Testis (tissue), 3 donors: ENCODE data around the gene OR4M1. TPM values are rescaled to one million over a fixed set of nuclear protein-coding genes. Genes with fewer than 3 reads are reported as not detected.
"Not testable (repeated sequence)": the region's sequence is repeated elsewhere in the genome, so short reads cannot be mapped to it uniquely, and the experiment has no call there.

ENCODE experiments used
- DNase-seq: peaks from one replicate; pipeline ENCODE4 v3.0.0-alpha.2; 2019
- H3K27ac ChIP-seq, 2 donors: fragments of 200-600 bp; sonication (generic); one replicate each; pipeline ENCODE4 v1.5.1; 2019
- H3K27me3 ChIP-seq: fragments of 200-600 bp; sonication (generic); one replicate; pipeline ENCODE4 v1.5.1; 2019
- H3K36me3 ChIP-seq: fragments of 200-600 bp; sonication (generic); one replicate; pipeline ENCODE4 v1.5.1; 2017; ENCODE audit warnings: low read depth; ENCODE audit errors: missing control alignments
- H3K4me1 ChIP-seq: fragments of 200-600 bp; sonication (generic); one replicate; pipeline ENCODE4 v1.5.1; 2019
- H3K4me3 ChIP-seq, 2 donors: fragments of 200-600 bp; sonication (generic); one replicate each; pipeline ENCODE4 v1.5.1; 2017 to 2019
- H3K9me3 ChIP-seq: fragments of 200-600 bp; sonication (generic); one replicate; pipeline ENCODE4 v1.5.1; 2017
- CTCF ChIP-seq, 3 experiments: fragments of 450-650 bp in 2 of 3; fragments of 200-600 bp in 1 of 3; sonication (generic) in 1 of 3; IDR thresholded peaks; one replicate each; pipeline ENCODE4 v1.5.1; 2016 to 2019; ENCODE audit warnings: antibody characterized with exemption in 3 of 3, mild to moderate bottlenecking in 2 of 3, moderate library complexity in 1 of 3
- POLR2A ChIP-seq: fragments of 450-650 bp; IDR thresholded peaks from one replicate; pipeline ENCODE4 v1.6.1; 2017; ENCODE audit warnings: antibody characterized with exemption, mild to moderate bottlenecking, moderate library complexity
- WGBS, 2 donors: methylation state at CpG; one replicate each; pipeline ENCODE4 v1.1.5; 2018; 5-methylcytosine and 5-hydroxymethylcytosine counted together
- intact Hi-C: fragments of 100-400 bp; cut with DNase I; formaldehyde crosslinking; loops from one replicate; pipeline ENCODE4 v1.15.1; 2023; ENCODE audit warnings: low total_unique reads
- polyA plus RNA-seq: library from polyadenylated mRNA; stranded (reverse); fragments of 350-450 nt; fragmentation: Illumina TruSeq; extraction: RNeasy Lipid Tissue Mini Kit (QIAGEN cat#74804); gene quantifications from one replicate; pipeline ENCODE4 v1.2.3, GENCODE V29; 2014; ENCODE audit warnings: low read depth, low replicate concordance; ENCODE audit not compliant: insufficient read depth
- total RNA-seq, 2 donors: library from RNA; depleted of rRNA; stranded (reverse); fragments of >200 nt; gene quantifications; one replicate each; pipeline ENCODE4 v1.2.3, GENCODE V29; 2016

OR4M1 gene
- total and polyA plus RNA-seq, 3 donors from 2014 or later = 0.19 to 0.87 TPM; not detected in 1

GRCh38 chr14:19799880-19800279, 26.6 kb downstream of the OR4M1 start:
- Histone ChIP-seq H3K27me3 (no peaks in the 10 kb centered on the region), H3K27ac (no peak overlapping the region), H3K4me1 (no peaks in the 10 kb centered on the region), H3K9me3 (no peaks in the 10 kb centered on the region), H3K4me3 (no peak overlapping the region), H3K36me3 (no peaks in the 10 kb centered on the region)
- WGBS, 2 donors = 69 to 85% methylated on average over 4 to 5 of the region's 5 CpGs
- TF ChIP-seq CTCF (IDR thresholded peaks at IDR 0.05) (no peak), POLR2A (no peak)
- DNase-seq = no peak
- intact Hi-C loops = no loop called here

- Histone ChIP-seq H3K36me3 (no peaks in the 10 kb centered on the region), H3K4me1 (no peaks in the 10 kb centered on the region), H3K27me3 (no peaks in the 10 kb centered on the region), H3K9me3 (no peaks in the 10 kb centered on the region), H3K4me3 (peak overlapping the region in 1 of 2 donors; percentile 6), H3K27ac (no peak overlapping the region)
- intact Hi-C loops = no loop called here
- DNase-seq = no peak
- TF ChIP-seq CTCF (IDR thresholded peaks at IDR 0.05) = no peak
- TF ChIP-seq POLR2A = no peak
- WGBS, 2 donors = 52 to 70% methylated on average over 8 to 17 of the region's 17 CpGs
These were observed 27.2 kb downstream of the OR4M1 start for GRCh38 chr14:19800282-19801117.

- Histone ChIP-seq H3K36me3 (no peaks in the 10 kb centered on the region), H3K27ac (no peak overlapping the region), H3K4me1 (no peaks in the 10 kb centered on the region), H3K27me3 (no peaks in the 10 kb centered on the region), H3K4me3 (peak overlapping the region in 1 of 2 donors; percentile 6), H3K9me3 (no peaks in the 10 kb centered on the region)
- TF ChIP-seq CTCF (IDR thresholded peaks at IDR 0.05) (no peak), POLR2A (no peak)
- intact Hi-C loops = no loop called here
- 50 to 56% methylated on average over 13 of the region's 13 CpGs for WGBS, 2 donors
- DNase-seq = no peak
These were observed 27.8 kb downstream of the OR4M1 start for GRCh38 chr14:19801118-19801464.

- H3K4me1 ChIP-seq, H3K27me3 ChIP-seq, H3K36me3 ChIP-seq, H3K4me3 ChIP-seq, H3K27ac ChIP-seq, DNase-seq, intact Hi-C loops, H3K9me3 ChIP-seq: not testable (repeated sequence)
- 65 to 80% methylated on average over 1 of the region's 1 CpG for WGBS, 2 donors
These were observed 30.2 kb downstream of the OR4M1 start, which contains the start of gene OR4N2 for GRCh38 chr14:19803470-19803869. OR4N2 (plus strand) TSS chr14:19803770; CDS start chr14:19827449, 23,679 bp downstream.

- H3K4me1 ChIP-seq, DNase-seq, H3K9me3 ChIP-seq, H3K36me3 ChIP-seq, H3K4me3 ChIP-seq, intact Hi-C loops, H3K27me3 ChIP-seq, H3K27ac ChIP-seq: not testable (repeated sequence)
- WGBS, 2 donors = 42 to 57% methylated on average over 4 of the region's 4 CpGs
These were observed 40.0 kb downstream of the OR4M1 start for GRCh38 chr14:19813171-19813920.

GRCh38 chr14:19819879-19820278, 46.6 kb downstream of the OR4M1 start:
- H3K36me3 ChIP-seq, DNase-seq, intact Hi-C loops, H3K9me3 ChIP-seq, H3K27me3 ChIP-seq, H3K27ac ChIP-seq, H3K4me1 ChIP-seq, H3K4me3 ChIP-seq: not testable (repeated sequence)
- WGBS, 2 donors = 50 to 73% methylated on average over 1 of the region's 1 CpG

GRCh38 chr14:19821016-19821415, 47.7 kb downstream of the OR4M1 start:
- H3K9me3 ChIP-seq, H3K4me1 ChIP-seq, H3K4me3 ChIP-seq, DNase-seq, H3K27me3 ChIP-seq, H3K36me3 ChIP-seq, H3K27ac ChIP-seq, intact Hi-C loops: not testable (repeated sequence)
- 62 to 77% methylated on average over 4 to 6 of the region's 6 CpGs for WGBS, 2 donors
